HEK293 (cell line): ENCODE results near the gene NTN5.
"Not testable (repeated sequence)": the region's sequence is repeated elsewhere in the genome, so short reads cannot be mapped to it uniquely, and the experiment has no call there.

Experiments
- CTCF ChIA-PET: fragments of 350-600 bp; formaldehyde crosslinking; extraction: SDS; loops from one replicate; lab custom pipeline; 2021; ENCODE audit warnings: antibody characterized with exemption; lab: Yijun Ruan, JAX
- POLR2A ChIA-PET: fragments of 300-600 bp; formaldehyde crosslinking; extraction: SDS; loops from one replicate; lab custom pipeline; 2020; ENCODE audit warnings: antibody characterized with exemption, inconsistent platforms; lab: Yijun Ruan, JAX
- H3K27ac ChIP-seq: fragments of 200-500 bp; sonication (Bioruptor generic); 2 replicates; pipeline ENCODE4 v1.5.1; 2014; ENCODE audit warnings: low read depth, low read length, control low read depth, inconsistent platforms; ENCODE audit errors: extremely low read depth
- H3K36me3 ChIP-seq, 2 experiments: fragments of 200-500 bp in 1 of 2; sonication (Bioruptor generic) in 1 of 2; 1 replicate in 1 of 2; 2 replicates in 1 of 2; pipeline ENCODE4 v1.5.1; 2014 to 2017; ENCODE audit warnings: inconsistent platforms in 2 of 2, low read length in 2 of 2; ENCODE audit not compliant: control insufficient read depth in 2 of 2, insufficient read depth in 1 of 2
- H3K4me1 ChIP-seq: fragments of 200-500 bp; sonication (Bioruptor generic); 2 replicates; pipeline ENCODE4 v1.5.1; 2014; ENCODE audit warnings: mild to moderate bottlenecking, low read length, inconsistent platforms; ENCODE audit not compliant: control insufficient read depth, insufficient read depth
- H3K4me3 ChIP-seq: 2 replicates; pipeline ENCODE4 v1.5.1; 2011; ENCODE audit warnings: low read depth, mild to moderate bottlenecking, control low read depth, low read length, moderate library complexity
- H3K9me3 ChIP-seq: fragments of 200-500 bp; sonication (Bioruptor generic); 2 replicates; pipeline ENCODE4 v1.5.1; 2014; ENCODE audit warnings: low read depth, low read length, inconsistent platforms; ENCODE audit not compliant: control insufficient read depth, insufficient read depth
- CTCF ChIP-seq: fragments of 450-650 bp; formaldehyde crosslinking; IDR thresholded peaks from 2 replicates; pipeline ENCODE4 v1.5.1; 2016; ENCODE audit warnings: missing biosample characterization, missing genetic modification characterization
- EGR2 ChIP-seq: fragments of 450-650 bp; formaldehyde crosslinking; IDR thresholded peaks from 2 replicates; pipeline ENCODE4 v1.5.1; 2016; ENCODE audit warnings: low read depth, missing biosample characterization, missing genetic modification characterization
- KLF10 ChIP-seq: fragments of 450-650 bp; IDR thresholded peaks from 2 replicates; pipeline ENCODE4 v1.5.1; 2018; ENCODE audit warnings: missing biosample characterization, mild to moderate bottlenecking, missing genetic modification characterization
- OSR2 ChIP-seq: fragments of 450-650 bp; formaldehyde crosslinking; IDR thresholded peaks from 2 replicates; pipeline ENCODE4 v1.5.1; 2016; ENCODE audit warnings: missing biosample characterization, missing genetic modification characterization
- TCF7L2 ChIP-seq: IDR thresholded peaks from 2 replicates; pipeline ENCODE4 v1.6.1; 2011; ENCODE audit warnings: low read depth, mild to moderate bottlenecking, inconsistent platforms, low read length, moderate library complexity, borderline replicate concordance
- ZBTB10 ChIP-seq: fragments of 450-650 bp; formaldehyde crosslinking; IDR thresholded peaks from 2 replicates; pipeline ENCODE4 v1.5.1; 2016; ENCODE audit warnings: missing biosample characterization, missing genetic modification characterization
- ZNF10 ChIP-seq: fragments of 450-650 bp; formaldehyde crosslinking; IDR thresholded peaks from 2 replicates; pipeline ENCODE4 v1.5.1; 2017; ENCODE audit warnings: missing biosample characterization, missing genetic modification characterization
- ZNF121 ChIP-seq: fragments of 450-650 bp; formaldehyde crosslinking; IDR thresholded peaks from 2 replicates; pipeline ENCODE4 v1.5.1; 2016; ENCODE audit warnings: missing biosample characterization, missing genetic modification characterization
- ZNF146 ChIP-seq: fragments of 450-650 bp; formaldehyde crosslinking; IDR thresholded peaks from 2 replicates; pipeline ENCODE4 v1.5.1; 2016; ENCODE audit warnings: missing biosample characterization, missing genetic modification characterization
- ZNF148 ChIP-seq: fragments of 450-650 bp; formaldehyde crosslinking; IDR thresholded peaks from 2 replicates; pipeline ENCODE4 v1.5.0; 2017; ENCODE audit warnings: missing biosample characterization, missing genetic modification characterization, borderline replicate concordance
- ZNF174 ChIP-seq: fragments of 450-650 bp; formaldehyde crosslinking; IDR thresholded peaks from 2 replicates; pipeline ENCODE4 v1.5.0; 2017; ENCODE audit warnings: missing biosample characterization, mild to moderate bottlenecking, missing genetic modification characterization
- ZNF175 ChIP-seq: fragments of 450-650 bp; formaldehyde crosslinking; IDR thresholded peaks from 2 replicates; pipeline ENCODE4 v1.5.1; 2016; ENCODE audit warnings: missing biosample characterization, missing genetic modification characterization
- ZNF19 ChIP-seq: fragments of 450-650 bp; formaldehyde crosslinking; IDR thresholded peaks from 2 replicates; pipeline ENCODE4; 2016; ENCODE audit warnings: missing biosample characterization, missing genetic modification characterization, low read depth
- ZNF292 ChIP-seq: fragments of 450-650 bp; formaldehyde crosslinking; IDR thresholded peaks from 2 replicates; pipeline ENCODE4 v1.5.1; 2016; ENCODE audit warnings: low read depth, missing biosample characterization, missing genetic modification characterization, borderline replicate concordance
- ZNF311 ChIP-seq: fragments of 450-650 bp; formaldehyde crosslinking; IDR thresholded peaks from 2 replicates; pipeline ENCODE4 v1.5.1; 2017; ENCODE audit warnings: missing biosample characterization, missing genetic modification characterization, borderline replicate concordance
- ZNF394 ChIP-seq: fragments of 450-650 bp; formaldehyde crosslinking; IDR thresholded peaks from 2 replicates; pipeline ENCODE4 v1.5.1; 2016; ENCODE audit warnings: missing biosample characterization, missing genetic modification characterization, mild to moderate bottlenecking, moderate library complexity, borderline replicate concordance
- ZNF404 ChIP-seq: fragments of 450-650 bp; formaldehyde crosslinking; IDR thresholded peaks from 2 replicates; pipeline ENCODE4 v1.5.1; 2017; ENCODE audit warnings: missing biosample characterization, missing genetic modification characterization
- ZNF510 ChIP-seq: fragments of 450-650 bp; formaldehyde crosslinking; IDR thresholded peaks from 2 replicates; pipeline ENCODE4 v1.5.1; 2018; ENCODE audit warnings: mild to moderate bottlenecking, missing genetic modification characterization, missing biosample characterization; ENCODE audit not compliant: insufficient replicate concordance
- ZNF518A ChIP-seq: fragments of 450-650 bp; formaldehyde crosslinking; conservative IDR thresholded peaks from 2 replicates; pipeline ENCODE4 v1.5.1; 2016; ENCODE audit warnings: low read depth, missing biosample characterization, missing genetic modification characterization
- ZNF530 ChIP-seq: fragments of 450-650 bp; formaldehyde crosslinking; IDR thresholded peaks from 2 replicates; pipeline ENCODE4 v1.5.1; 2016; ENCODE audit warnings: low read depth, missing biosample characterization, missing genetic modification characterization
- ZNF561 ChIP-seq: fragments of 450-650 bp; IDR thresholded peaks from 2 replicates; pipeline ENCODE4 v1.5.1; 2018; ENCODE audit warnings: missing biosample characterization, missing genetic modification characterization, borderline replicate concordance
- ZNF571 ChIP-seq: fragments of 450-650 bp; formaldehyde crosslinking; IDR thresholded peaks from 2 replicates; pipeline ENCODE4 v1.5.0; 2017; ENCODE audit warnings: missing biosample characterization, missing genetic modification characterization
- ZNF596 ChIP-seq: fragments of 450-650 bp; IDR thresholded peaks from 2 replicates; pipeline ENCODE4 v1.5.0; 2018; ENCODE audit warnings: missing biosample characterization, mild to moderate bottlenecking, missing genetic modification characterization, moderate library complexity

The NTN5 gene

GRCh38 chr19:48687776-48688175 is 15.0 kb upstream of the NTN5 start (continued):
- TF ChIP-seq ZNF518A (no peak), ZNF146 (no peak), ZNF530 (tag by site-specific recombination) (no peak), KLF10 (tag by site-specific recombination) (no peak), ZNF19 (tag by site-specific recombination) (no peak), ZNF561 (tag by site-specific recombination) (no peak), ZNF571 (no peak), EGR2 (tag by site-specific recombination) (no peak), ZNF404 (no peak)

GRCh38 chr19:48686637-48687036 is 13.8 kb upstream of the NTN5 start:
- H3K4me3 ChIP-seq, H3K36me3 ChIP-seq, H3K4me1 ChIP-seq, POLR2A ChIA-PET, H3K27ac ChIP-seq, H3K9me3 ChIP-seq: not testable (repeated sequence)
- TF ChIP-seq ZNF121 (tag by site-specific recombination): peak; percentile 69
- CTCF ChIA-PET: interaction anchor here (0.6 to 2.5 kb wide), 3 partner anchors 12 to 197 kb away, joined by 3 to 10 read pairs (median 4); no protein-coding TSS in a partner anchor

- ChIA-PET POLR2A (no interaction called here), CTCF (interaction anchor here (0.5 to 1.3 kb wide), 2 partner anchors 53 to 183 kb away, joined by 3 read pairs; no protein-coding TSS in a partner anchor)
- no peak for TF ChIP-seq ZNF311
- no peak for TF ChIP-seq ZNF174 (tag by site-specific recombination)
- TF ChIP-seq ZNF148 (tag by site-specific recombination): no peak
- no peak for TF ChIP-seq ZNF10
- no peak for TF ChIP-seq ZNF292 (tag by site-specific recombination)
- no peak for TF ChIP-seq ZNF510 (tag by site-specific recombination)
- no peak for TF ChIP-seq ZNF175 (tag by site-specific recombination)
- no peak for TF ChIP-seq CTCF
- no peak for TF ChIP-seq TCF7L2
- TF ChIP-seq OSR2: no peak
- no peak for TF ChIP-seq ZBTB10 (tag by site-specific recombination)
- TF ChIP-seq ZNF596 (tag by site-specific recombination): no peak
- no peak for TF ChIP-seq ZNF394 (tag by site-specific recombination)
Observed at GRCh38 chr19:48686088-48686487, 13.3 kb upstream of the NTN5 start.

More at GRCh38 chr19:48686088-48686487, 13.3 kb upstream of the NTN5 start:
- Histone ChIP-seq H3K4me3 (no peak overlapping the region), H3K36me3 (no peaks in the 10 kb centered on the region), H3K4me1 (no peaks in the 10 kb centered on the region; the same call in 1 of the 2 replicates), H3K9me3 (no peaks in the 10 kb centered on the region), H3K27ac (no peak overlapping the region)
